ENCODE data around the gene ABCG4.

Gene ABCG4

DNA sequence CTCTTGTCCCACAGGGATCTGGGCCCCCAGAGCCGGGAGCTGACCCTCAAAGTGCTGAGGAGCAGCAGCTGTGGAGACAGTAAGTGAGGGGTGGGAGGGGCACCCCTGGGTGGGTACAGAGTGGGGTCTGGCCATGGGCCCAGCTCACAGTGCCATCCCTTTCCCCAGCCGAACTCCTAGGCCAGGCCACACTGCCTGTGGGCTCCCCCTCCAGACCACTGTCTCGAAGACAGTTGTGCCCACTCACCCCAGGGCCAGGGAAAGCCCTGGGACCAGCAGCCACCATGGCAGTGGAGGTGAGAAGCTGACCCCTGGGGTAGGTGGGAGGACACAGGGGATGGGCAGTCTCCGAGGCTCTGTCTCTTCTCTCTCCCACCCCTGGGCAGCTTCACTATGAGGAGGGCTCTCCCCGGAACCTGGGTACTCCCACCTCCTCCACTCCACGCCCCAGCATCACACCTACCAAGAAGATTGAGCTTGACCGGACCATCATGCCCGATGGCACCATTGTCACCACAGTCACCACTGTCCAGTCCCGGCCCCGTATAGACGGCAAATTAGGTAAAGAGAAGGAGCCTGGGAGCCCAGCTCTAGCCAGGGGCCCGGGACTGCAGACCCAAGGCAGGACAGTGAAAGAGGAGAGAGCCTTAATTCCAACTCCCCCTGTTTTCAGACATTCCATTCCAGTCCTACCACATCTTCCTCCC is 36.4 kb upstream of the ABCG4 start:
- no peak overlapping the region for H3K27ac ChIP-seq (ENCODE audit: low read length, poor library complexity, severe bottlenecking)
- H3K4ac ChIP-seq (ENCODE audit: low read depth in 1 of 2, low read length in 2 of 2) = no peak overlapping the region
- H4K8ac ChIP-seq (ENCODE audit: low read length) = no peak overlapping the region
- H3K27me3 ChIP-seq (ENCODE audit: control insufficient read depth in 1 of 2, insufficient read depth in 1 of 2, low read length in 2 of 2) = no peaks in the 10 kb centered on the region
- H2BK15ac ChIP-seq (ENCODE audit: low read depth, poor library complexity, severe bottlenecking) = no peak overlapping the region
- H2AFZ ChIP-seq (ENCODE audit: low read depth, low read length) = no peak overlapping the region
- H3K4me1 ChIP-seq (ENCODE audit: control insufficient read depth, insufficient read depth, low read depth, low read length) = peaks cover 13% of the 10 kb centered on the region
- H2AK5ac ChIP-seq (ENCODE audit: low read length, severe bottlenecking) = no peak overlapping the region
- no peak overlapping the region for H4K91ac ChIP-seq (ENCODE audit: low read length)
- no peak overlapping the region for H3K18ac ChIP-seq (ENCODE audit: low read depth in 1 of 2, low read length in 2 of 2)
- no peak overlapping the region for H2BK120ac ChIP-seq (ENCODE audit: low read depth, low read length)
- H3K36me3 ChIP-seq (ENCODE audit: control insufficient read depth in 1 of 2, insufficient read depth in 2 of 2, low read depth in 1 of 2, low read length in 2 of 2) = peaks cover 56 to 62% of the 10 kb centered on the region in 2 experiments
- H3K4me3 ChIP-seq (ENCODE audit: insufficient read depth in 1 of 2, low read depth in 1 of 2, low read length in 2 of 2) = no peak overlapping the region
- H3K9me3 ChIP-seq (ENCODE audit: control insufficient read depth, low read length) = no peaks in the 10 kb centered on the region
- no peak overlapping the region for H2BK12ac ChIP-seq (ENCODE audit: low read length in 2 of 2)
- H3K14ac ChIP-seq (ENCODE audit: low read length in 2 of 2) = no peak overlapping the region
- WGBS = 96% methylated on average over 12 of the region's 12 CpGs
- H3K79me1 ChIP-seq (replicated peaks; ENCODE audit: low read length, poor library complexity, severe bottlenecking) = peaks cover 24% of the 10 kb centered on the region
- H3K23ac ChIP-seq (ENCODE audit: low read length in 2 of 2) = no peak overlapping the region
- DNase-seq = no peak
- no peak overlapping the region for H3K9ac ChIP-seq (ENCODE audit: low read length)
- no peak overlapping the region for H2BK5ac ChIP-seq (ENCODE audit: low read depth, low read length, poor library complexity, severe bottlenecking)
- no peak overlapping the region for H3K4me2 ChIP-seq (ENCODE audit: low read length, poor library complexity, severe bottlenecking)

DNA sequence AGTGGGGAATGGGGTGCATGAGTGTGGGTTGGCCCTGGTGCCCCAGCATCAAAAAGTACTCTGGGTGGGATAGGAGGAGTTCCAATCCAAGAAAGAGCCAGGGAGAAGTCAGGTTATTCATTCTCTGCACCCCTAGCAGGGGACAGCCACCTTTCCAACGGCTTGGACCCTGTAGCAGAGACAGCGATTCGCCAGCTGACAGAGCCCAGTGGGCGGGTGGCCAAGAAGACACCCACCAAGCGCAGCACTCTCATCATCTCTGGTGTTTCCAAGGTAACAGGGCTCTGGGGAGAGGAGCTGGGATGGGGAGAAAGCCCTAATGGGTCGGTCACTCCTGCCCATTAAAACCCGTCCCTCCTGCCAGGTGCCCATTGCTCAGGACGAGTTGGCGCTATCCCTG is 35.1 kb upstream of the ABCG4 start:
- Histone ChIP-seq H2BK12ac (ENCODE audit: low read length in 2 of 2) (no peak overlapping the region), H3K36me3 (ENCODE audit: control insufficient read depth in 1 of 2, insufficient read depth in 2 of 2, low read depth in 1 of 2, low read length in 2 of 2) (peaks cover 56 to 66% of the 10 kb centered on the region in 2 experiments), H3K9me3 (ENCODE audit: control insufficient read depth, low read length) (no peaks in the 10 kb centered on the region), H4K91ac (ENCODE audit: low read length) (no peak overlapping the region), H3K9ac (ENCODE audit: low read length) (no peak overlapping the region), H3K4ac (ENCODE audit: low read depth in 1 of 2, low read length in 2 of 2) (no peak overlapping the region), H3K4me1 (ENCODE audit: control insufficient read depth, insufficient read depth, low read depth, low read length) (peaks cover 3% of the 10 kb centered on the region), H3K79me1 (replicated peaks; ENCODE audit: low read length, poor library complexity, severe bottlenecking) (peaks cover 14% of the 10 kb centered on the region), H2AFZ (ENCODE audit: low read depth, low read length) (no peak overlapping the region), H4K8ac (ENCODE audit: low read length) (no peak overlapping the region), H3K14ac (ENCODE audit: low read length in 2 of 2) (no peak overlapping the region), H3K27ac (ENCODE audit: low read length, poor library complexity, severe bottlenecking) (no peak overlapping the region), H3K4me2 (ENCODE audit: low read length, poor library complexity, severe bottlenecking) (no peak overlapping the region), H2BK5ac (ENCODE audit: low read depth, low read length, poor library complexity, severe bottlenecking) (no peak overlapping the region), H2BK120ac (ENCODE audit: low read depth, low read length) (no peak overlapping the region), H3K23ac (ENCODE audit: low read length in 2 of 2) (no peak overlapping the region), H3K18ac (ENCODE audit: low read depth in 1 of 2, low read length in 2 of 2) (no peak overlapping the region), H3K4me3 (ENCODE audit: insufficient read depth in 1 of 2, low read depth in 1 of 2, low read length in 2 of 2) (no peak overlapping the region), H2BK15ac (ENCODE audit: low read depth, poor library complexity, severe bottlenecking) (no peak overlapping the region), H2AK5ac (ENCODE audit: low read length, severe bottlenecking) (no peak overlapping the region), H3K27me3 (ENCODE audit: control insufficient read depth in 1 of 2, insufficient read depth in 1 of 2, low read length in 2 of 2) (no peaks in the 10 kb centered on the region)
- 99% methylated on average over 9 of the region's 9 CpGs for WGBS
- DNase-seq = no peak

DNA sequence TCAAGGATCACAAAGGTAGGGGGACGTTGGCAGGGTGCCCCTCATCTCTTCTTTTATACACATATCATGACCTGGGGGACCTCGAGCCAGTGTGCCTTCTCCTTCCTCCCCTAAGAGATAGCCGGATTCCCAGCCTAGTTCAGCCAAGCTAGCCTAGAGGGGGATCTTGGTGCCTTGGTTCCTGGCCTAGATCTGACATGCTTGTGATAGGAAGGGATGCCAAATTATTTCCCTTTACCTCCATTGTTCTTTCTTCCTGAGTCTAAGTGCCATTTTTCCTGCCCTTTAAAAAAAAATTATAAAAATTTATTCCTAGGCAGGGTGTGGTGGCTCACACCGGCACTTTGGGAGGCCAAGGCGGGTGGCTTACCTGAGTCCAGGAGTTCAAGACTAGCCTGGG is 34.5 kb upstream of the ABCG4 start:
- H3K36me3 ChIP-seq (ENCODE audit: control insufficient read depth in 1 of 2, insufficient read depth in 2 of 2, low read depth in 1 of 2, low read length in 2 of 2) = peaks cover 56 to 66% of the 10 kb centered on the region in 2 experiments
- H2BK5ac ChIP-seq (ENCODE audit: low read depth, low read length, poor library complexity, severe bottlenecking) = no peak overlapping the region
- H3K4me2 ChIP-seq (ENCODE audit: low read length, poor library complexity, severe bottlenecking) = no peak overlapping the region
- no peaks in the 10 kb centered on the region for H3K4me1 ChIP-seq (ENCODE audit: control insufficient read depth, insufficient read depth, low read depth, low read length)
- H4K91ac ChIP-seq (ENCODE audit: low read length) = no peak overlapping the region
- no peak overlapping the region for H2BK15ac ChIP-seq (ENCODE audit: low read depth, poor library complexity, severe bottlenecking)
- H2BK120ac ChIP-seq (ENCODE audit: low read depth, low read length) = no peak overlapping the region
- no peak overlapping the region for H2AK5ac ChIP-seq (ENCODE audit: low read length, severe bottlenecking)
- no peak overlapping the region for H3K4ac ChIP-seq (ENCODE audit: low read depth in 1 of 2, low read length in 2 of 2)
- no peak overlapping the region for H3K4me3 ChIP-seq (ENCODE audit: insufficient read depth in 1 of 2, low read depth in 1 of 2, low read length in 2 of 2)
- no peak for DNase-seq
- H2AFZ ChIP-seq (ENCODE audit: low read depth, low read length) = no peak overlapping the region
- H3K14ac ChIP-seq (ENCODE audit: low read length in 2 of 2) = no peak overlapping the region
- H4K8ac ChIP-seq (ENCODE audit: low read length) = no peak overlapping the region
- 96% methylated on average over 4 of the region's 5 CpGs for WGBS
- no peaks in the 10 kb centered on the region for H3K27me3 ChIP-seq (ENCODE audit: control insufficient read depth in 1 of 2, insufficient read depth in 1 of 2, low read length in 2 of 2)
- no peaks in the 10 kb centered on the region for H3K9me3 ChIP-seq (ENCODE audit: control insufficient read depth, low read length)
- no peak overlapping the region for H3K18ac ChIP-seq (ENCODE audit: low read depth in 1 of 2, low read length in 2 of 2)
- H2BK12ac ChIP-seq (ENCODE audit: low read length in 2 of 2) = no peak overlapping the region
- no peak overlapping the region for H3K23ac ChIP-seq (ENCODE audit: low read length in 2 of 2)
- H3K9ac ChIP-seq (ENCODE audit: low read length) = no peak overlapping the region
- H3K79me1 ChIP-seq (replicated peaks; ENCODE audit: low read length, poor library complexity, severe bottlenecking) = peaks cover 8% of the 10 kb centered on the region
- no peak overlapping the region for H3K27ac ChIP-seq (ENCODE audit: low read length, poor library complexity, severe bottlenecking)

DNA sequence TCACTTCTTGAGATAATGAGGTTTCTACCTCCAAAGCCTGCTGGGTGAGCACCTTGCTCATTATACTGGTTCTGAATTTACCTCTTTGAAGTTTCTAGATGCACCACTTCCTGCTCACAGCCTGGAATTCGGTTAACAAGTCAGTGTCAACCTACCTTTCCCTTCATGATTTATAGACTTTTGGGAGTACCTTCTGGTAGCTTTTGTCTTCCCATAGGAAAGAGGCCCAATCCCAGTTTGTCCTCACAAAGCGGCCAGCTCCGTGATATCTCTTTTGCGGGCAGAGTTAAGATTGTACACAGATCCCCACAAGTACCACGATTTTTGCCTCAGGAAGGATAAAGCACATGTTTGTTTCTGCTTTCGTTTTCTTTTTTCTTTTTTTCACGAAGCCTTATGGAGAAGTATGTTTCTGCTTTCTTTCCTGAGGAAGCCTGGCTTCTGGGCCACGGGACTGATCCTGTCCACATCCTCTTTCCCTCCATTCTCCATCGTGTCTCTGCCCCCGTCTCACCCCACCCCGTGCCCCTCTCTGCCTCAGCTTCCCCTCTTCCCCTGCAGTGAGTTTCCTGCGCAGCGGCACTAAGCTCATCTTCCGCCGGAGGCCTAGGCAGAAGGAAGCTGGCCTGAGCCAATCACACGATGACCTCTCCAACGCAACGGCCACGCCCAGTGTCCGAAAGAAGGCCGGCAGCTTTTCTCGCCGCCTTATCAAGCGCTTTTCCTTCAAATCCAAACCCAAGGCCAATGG is 33.2 kb upstream of the ABCG4 start:
- H2BK12ac ChIP-seq (ENCODE audit: low read length in 2 of 2) = no peak overlapping the region
- no peak overlapping the region for H2AFZ ChIP-seq (ENCODE audit: low read depth, low read length)
- H4K8ac ChIP-seq (ENCODE audit: low read length) = no peak overlapping the region
- no peak overlapping the region for H3K9ac ChIP-seq (ENCODE audit: low read length)
- 86% methylated on average over 24 of the region's 24 CpGs for WGBS
- no peak overlapping the region for H4K91ac ChIP-seq (ENCODE audit: low read length)
- no peak overlapping the region for H2BK5ac ChIP-seq (ENCODE audit: low read depth, low read length, poor library complexity, severe bottlenecking)
- no peaks in the 10 kb centered on the region for H3K4me1 ChIP-seq (ENCODE audit: control insufficient read depth, insufficient read depth, low read depth, low read length)
- H3K4me2 ChIP-seq (ENCODE audit: low read length, poor library complexity, severe bottlenecking) = no peak overlapping the region
- no peaks in the 10 kb centered on the region for H3K27me3 ChIP-seq (ENCODE audit: control insufficient read depth in 1 of 2, insufficient read depth in 1 of 2, low read length in 2 of 2)
- no peak overlapping the region for H2BK120ac ChIP-seq (ENCODE audit: low read depth, low read length)
- H3K23ac ChIP-seq (ENCODE audit: low read length in 2 of 2) = no peak overlapping the region
- no peak overlapping the region for H2AK5ac ChIP-seq (ENCODE audit: low read length, severe bottlenecking)
- DNase-seq = no peak
- no peaks in the 10 kb centered on the region for H3K79me1 ChIP-seq (replicated peaks; ENCODE audit: low read length, poor library complexity, severe bottlenecking)
- H3K4ac ChIP-seq (ENCODE audit: low read depth in 1 of 2, low read length in 2 of 2) = no peak overlapping the region
- H3K14ac ChIP-seq (ENCODE audit: low read length in 2 of 2) = no peak overlapping the region
- H2BK15ac ChIP-seq (ENCODE audit: low read depth, poor library complexity, severe bottlenecking) = no peak overlapping the region
- H3K9me3 ChIP-seq (ENCODE audit: control insufficient read depth, low read length) = no peaks in the 10 kb centered on the region
- H3K18ac ChIP-seq (ENCODE audit: low read depth in 1 of 2, low read length in 2 of 2) = no peak overlapping the region
- H3K27ac ChIP-seq (ENCODE audit: low read length, poor library complexity, severe bottlenecking) = no peak overlapping the region
- H3K36me3 ChIP-seq (ENCODE audit: control insufficient read depth in 1 of 2, insufficient read depth in 2 of 2, low read depth in 1 of 2, low read length in 2 of 2) = peaks cover 49 to 63% of the 10 kb centered on the region in 2 experiments
- H3K4me3 ChIP-seq (ENCODE audit: insufficient read depth in 1 of 2, low read depth in 1 of 2, low read length in 2 of 2) = no peak overlapping the region
